ENCODE data around the gene UTF1. TPM values are rescaled to one million over a fixed set of nuclear protein-coding genes. Genes with fewer than 3 reads are reported as not detected.

The UTF1 gene
- total and polyA plus RNA-seq, 2 experiments from 2014 or later = not detected

- peaks cover 75% of the 10 kb centered on the region for H3K27me3 ChIP-seq (replicated peaks; ENCODE audit: insufficient read depth)
- TF ChIP-seq EZH2phosphoT487 (IDR thresholded peaks at IDR 0.05; ENCODE audit: insufficient read depth, low read depth) (no peak), EZH2 (IDR thresholded peaks at IDR 0.05; ENCODE audit: insufficient read depth, poor library complexity, severe bottlenecking) (no peak)
Observed at GRCh38 chr10:133236401-133237240, 6.6 kb downstream of the UTF1 start.

GRCh38 chr10:133237241-133237587 is 7.2 kb downstream of the UTF1 start:
- H3K9me3 ChIP-seq (ENCODE audit: low read depth) = no peaks in the 10 kb centered on the region
- peaks cover 75% of the 10 kb centered on the region for H3K27me3 ChIP-seq (replicated peaks; ENCODE audit: insufficient read depth)
- in situ Hi-C loops (cut with MboI) = no loop called here

More at GRCh38 chr10:133236401-133237240, 6.6 kb downstream of the UTF1 start:
- Histone ChIP-seq H3K79me2 (ENCODE audit: insufficient read depth) (no peaks in the 10 kb centered on the region), H3K4me3 (no peak overlapping the region), H3K9me3 (ENCODE audit: low read depth) (no peaks in the 10 kb centered on the region), H3K36me3 (ENCODE audit: low read depth) (no peaks in the 10 kb centered on the region), H2AFZ (no peak overlapping the region), H3K4me2 (ENCODE audit: unreplicated experiment) (no peak overlapping the region), H3K9ac (no peak overlapping the region), H4K20me1 (ENCODE audit: insufficient read depth) (no peaks in the 10 kb centered on the region), H3K4me1 (ENCODE audit: insufficient read depth) (no peaks in the 10 kb centered on the region), H3F3A (ENCODE audit: insufficient read depth) (no peaks in the 10 kb centered on the region), H3K27ac (no peak overlapping the region), H3K9me2 (ENCODE audit: insufficient read depth) (no peaks in the 10 kb centered on the region)
- 2 to 3% methylated on average over 61 to 99 of the region's 103 CpGs for WGBS, 2 experiments (ENCODE audit: low coverage in 1 of 2, low lambda C conversion rate in 2 of 2, missing lambda C conversion rate in 2 of 2)
- in situ Hi-C loops (cut with MboI) = no loop called here
- peak; percentile 29 for DNase-seq

GRCh38 chr10:133237588-133238465 is 7.8 kb downstream of the UTF1 start, which contains the start of gene VENTX:
TSS of gene VENTX (plus strand) at chr10:133237855. CDS start at chr10:133237915, 60 bp downstream.
- no peaks in the 10 kb centered on the region for H3K9me2 ChIP-seq (ENCODE audit: insufficient read depth)
- no peak within 1 kb of the TSS for H3K9ac ChIP-seq
- no peak within 1 kb of the TSS for H3K4me2 ChIP-seq (ENCODE audit: unreplicated experiment)
- no peaks in the 10 kb centered on the region for H3K36me3 ChIP-seq (ENCODE audit: low read depth)
- no peak within 1 kb of the TSS for H3K4me3 ChIP-seq
- H3K27ac ChIP-seq = no peak within 1 kb of the TSS
- no peak within 1 kb of the TSS for H2AFZ ChIP-seq
- 2 to 3% methylated on average over 42 to 55 of the region's 60 CpGs for WGBS, 2 experiments (ENCODE audit: low coverage in 1 of 2, low lambda C conversion rate in 2 of 2, missing lambda C conversion rate in 2 of 2)
- in situ Hi-C loops (cut with MboI) = no loop called here
- H3K4me1 ChIP-seq (ENCODE audit: insufficient read depth) = no peaks in the 10 kb centered on the region
- TF ChIP-seq EZH2 (IDR thresholded peaks at IDR 0.05; ENCODE audit: insufficient read depth, poor library complexity, severe bottlenecking) = no peak
- TF ChIP-seq EZH2phosphoT487 (IDR thresholded peaks at IDR 0.05; ENCODE audit: insufficient read depth, low read depth) = no peak
- no peaks in the 10 kb centered on the region for H3K79me2 ChIP-seq (ENCODE audit: insufficient read depth)
- no peaks in the 10 kb centered on the region for H4K20me1 ChIP-seq (ENCODE audit: insufficient read depth)
- H3F3A ChIP-seq (ENCODE audit: insufficient read depth) = no peaks in the 10 kb centered on the region
- no peaks in the 10 kb centered on the region for H3K9me3 ChIP-seq (ENCODE audit: low read depth)
- DNase-seq = no peak
- peaks cover 70% of the 10 kb centered on the region for H3K27me3 ChIP-seq (replicated peaks; ENCODE audit: insufficient read depth)

More at GRCh38 chr10:133237241-133237587, 7.2 kb downstream of the UTF1 start:
- Histone ChIP-seq H3K9me2 (ENCODE audit: insufficient read depth) (no peaks in the 10 kb centered on the region), H3K27ac (no peak overlapping the region), H3K79me2 (ENCODE audit: insufficient read depth) (no peaks in the 10 kb centered on the region), H3K4me3 (no peak overlapping the region), H2AFZ (no peak overlapping the region), H4K20me1 (ENCODE audit: insufficient read depth) (no peaks in the 10 kb centered on the region), H3K9ac (no peak overlapping the region), H3K36me3 (ENCODE audit: low read depth) (no peaks in the 10 kb centered on the region), H3K4me1 (ENCODE audit: insufficient read depth) (no peaks in the 10 kb centered on the region), H3K4me2 (ENCODE audit: unreplicated experiment) (no peak overlapping the region), H3F3A (ENCODE audit: insufficient read depth) (no peaks in the 10 kb centered on the region)
- DNase-seq = no peak
- WGBS, 2 experiments (ENCODE audit: low coverage in 1 of 2, low lambda C conversion rate in 2 of 2, missing lambda C conversion rate in 2 of 2) = 0 to 2% methylated on average over 12 to 29 of the region's 32 CpGs
- no peak for TF ChIP-seq EZH2 (IDR thresholded peaks at IDR 0.05; ENCODE audit: insufficient read depth, poor library complexity, severe bottlenecking)
- no peak for TF ChIP-seq EZH2phosphoT487 (IDR thresholded peaks at IDR 0.05; ENCODE audit: insufficient read depth, low read depth)

- H3K9me2 ChIP-seq (ENCODE audit: insufficient read depth) = no peaks in the 10 kb centered on the region
- no peak for DNase-seq
- H3K27ac ChIP-seq = no peak overlapping the region
- in situ Hi-C loops (cut with MboI) = no loop called here
- H4K20me1 ChIP-seq (ENCODE audit: insufficient read depth) = no peaks in the 10 kb centered on the region
- H3F3A ChIP-seq (ENCODE audit: insufficient read depth) = no peaks in the 10 kb centered on the region
- H3K36me3 ChIP-seq (ENCODE audit: low read depth) = no peaks in the 10 kb centered on the region
- no peak overlapping the region for H3K4me2 ChIP-seq (ENCODE audit: unreplicated experiment)
- H3K9ac ChIP-seq = no peak overlapping the region
- no peak overlapping the region for H2AFZ ChIP-seq
- peaks cover 70% of the 10 kb centered on the region for H3K27me3 ChIP-seq (replicated peaks; ENCODE audit: insufficient read depth)
- TF ChIP-seq EZH2phosphoT487 (IDR thresholded peaks at IDR 0.05; ENCODE audit: insufficient read depth, low read depth) = no peak
- TF ChIP-seq EZH2 (IDR thresholded peaks at IDR 0.05; ENCODE audit: insufficient read depth, poor library complexity, severe bottlenecking) = no peak
- no peaks in the 10 kb centered on the region for H3K4me1 ChIP-seq (ENCODE audit: insufficient read depth)
- no peaks in the 10 kb centered on the region for H3K9me3 ChIP-seq (ENCODE audit: low read depth)
- H3K79me2 ChIP-seq (ENCODE audit: insufficient read depth) = no peaks in the 10 kb centered on the region
- WGBS, 2 experiments (ENCODE audit: low coverage in 1 of 2, low lambda C conversion rate in 2 of 2, missing lambda C conversion rate in 2 of 2) = 1 to 7% methylated on average over 14 of the region's 15 CpGs
- H3K4me3 ChIP-seq = no peak overlapping the region
Observed at GRCh38 chr10:133238466-133238804, 8.4 kb downstream of the UTF1 start.

All from GM23248 (cell line).